Peyer's patch (tissue), 4 donors: ENCODE measurements around the gene PHTF1. TPM values are rescaled to one million over a fixed set of nuclear protein-coding genes. Genes with fewer than 3 reads are reported as not detected.

ENCODE experiments used
- DNase-seq, 3 donors: peaks; one replicate each; pipeline ENCODE4 v3.0.0-alpha.2; 2017 to 2019
- H3K27ac ChIP-seq, 4 donors: fragments of 200-600 bp; sonication (generic); one replicate each; pipeline ENCODE4 v1.5.1; 2016 to 2019
- H3K27me3 ChIP-seq, 2 donors: fragments of 200-600 bp; sonication (generic); one replicate each; pipeline ENCODE4 v1.5.1; 2019
- H3K36me3 ChIP-seq, 3 donors: fragments of 200-600 bp; sonication (generic); one replicate each; pipeline ENCODE4 v1.5.1; 2016 to 2019
- H3K4me1 ChIP-seq, 4 donors: fragments of 200-600 bp; sonication (generic); one replicate each; pipeline ENCODE4 v1.5.1; 2016 to 2019
- H3K4me3 ChIP-seq, 4 donors: fragments of 200-600 bp; sonication (generic); 1 replicate in 3 of 4; 2 replicates in 1 of 4; pipeline ENCODE4 v1.5.1; 2016 to 2019; ENCODE audit warnings: mild to moderate bottlenecking in 1 of 4
- H3K9me3 ChIP-seq, 4 donors: fragments of 200-600 bp; sonication (generic); one replicate each; pipeline ENCODE4 v1.5.1; 2016 to 2019; ENCODE audit warnings: mild to moderate bottlenecking in 1 of 4
- CTCF ChIP-seq, 6 experiments: fragments of 450-650 bp in 4 of 6; fragments of 200-600 bp in 2 of 6; sonication (generic) in 1 of 6; IDR thresholded peaks; one replicate each; pipeline ENCODE4 v1.5.1; 2017 to 2019; ENCODE audit warnings: antibody characterized with exemption in 6 of 6, mild to moderate bottlenecking in 3 of 6, moderate library complexity in 1 of 6
- POLR2A ChIP-seq, 2 donors: fragments of 450-650 bp; IDR thresholded peaks; one replicate each; pipeline ENCODE4 v1.5.1; 2017; ENCODE audit warnings: antibody characterized with exemption in 2 of 2, mild to moderate bottlenecking in 2 of 2, moderate library complexity in 2 of 2
- total RNA-seq, 4 donors: library from RNA; depleted of rRNA; stranded (reverse); fragments of >200 nt; gene quantifications; one replicate each; pipeline ENCODE4 v1.1.0, GENCODE V29; 2016

The PHTF1 gene
- total RNA-seq, 4 donors from 2014 or later, result 4.9 to 19.0 (median 13.7) TPM

- TF ChIP-seq CTCF (IDR thresholded peaks at IDR 0.05) (no peak), POLR2A (IDR thresholded peaks at IDR 0.05) (no peak)
- H3K36me3 ChIP-seq, result peaks cover 0 to 37% (median 0%) of the 10 kb centered on the region in 3 donors
- H3K4me1 ChIP-seq, result peaks cover 0 to 6% (median 0%) of the 10 kb centered on the region in 4 donors
- H3K27me3 ChIP-seq, result no peaks in the 10 kb centered on the region
- no peak overlapping the region for H3K27ac ChIP-seq
- no peak overlapping the region for H3K4me3 ChIP-seq
- DNase-seq, result no peak
- no peaks in the 10 kb centered on the region for H3K9me3 ChIP-seq
Observed at GRCh38 chr1:113769601-113769970, 10.3 kb upstream of the PHTF1 start.

- DNase-seq, result no peak
- Histone ChIP-seq H3K27me3 (no peaks in the 10 kb centered on the region), H3K9me3 (no peaks in the 10 kb centered on the region), H3K27ac (no peak overlapping the region), H3K4me3 (no peak overlapping the region), H3K36me3 (peaks cover 0 to 37% (median 0%) of the 10 kb centered on the region in 3 donors), H3K4me1 (peaks cover 0 to 6% (median 0%) of the 10 kb centered on the region in 4 donors)
- TF ChIP-seq CTCF (IDR thresholded peaks at IDR 0.05) (no peak), POLR2A (IDR thresholded peaks at IDR 0.05) (no peak)
Observed at GRCh38 chr1:113768916-113769600, 9.8 kb upstream of the PHTF1 start.

GRCh38 chr1:113765306-113766230, 6.3 kb upstream of the PHTF1 start:
- TF ChIP-seq POLR2A (IDR thresholded peaks at IDR 0.05) (no peak), CTCF (IDR thresholded peaks at IDR 0.05) (no peak)
- peaks cover 0 to 6% (median 0%) of the 10 kb centered on the region in 4 donors for H3K4me1 ChIP-seq

GRCh38 chr1:113763661-113764060, 4.4 kb upstream of the PHTF1 start:
- peaks cover 0 to 37% (median 0%) of the 10 kb centered on the region in 3 donors for H3K36me3 ChIP-seq
- no peaks in the 10 kb centered on the region for H3K9me3 ChIP-seq
- TF ChIP-seq CTCF (IDR thresholded peaks at IDR 0.05), result no peak
- no peak for TF ChIP-seq POLR2A (IDR thresholded peaks at IDR 0.05)
- H3K4me1 ChIP-seq, result no peaks in the 10 kb centered on the region
- no peak for DNase-seq
- no peaks in the 10 kb centered on the region for H3K27me3 ChIP-seq
- no peak overlapping the region for H3K4me3 ChIP-seq
- no peak overlapping the region for H3K27ac ChIP-seq

More at GRCh38 chr1:113765306-113766230, 6.3 kb upstream of the PHTF1 start:
- Histone ChIP-seq H3K9me3 (no peaks in the 10 kb centered on the region), H3K36me3 (peaks cover 0 to 37% (median 0%) of the 10 kb centered on the region in 3 donors), H3K27me3 (no peaks in the 10 kb centered on the region), H3K27ac (no peak overlapping the region), H3K4me3 (no peak overlapping the region)
- no peak for DNase-seq

- H3K9me3 ChIP-seq, result no peaks in the 10 kb centered on the region
- no peak overlapping the region for H3K4me3 ChIP-seq
- peaks cover 0 to 24% (median 0%) of the 10 kb centered on the region in 3 donors for H3K36me3 ChIP-seq
- no peak for DNase-seq
- no peak overlapping the region for H3K27ac ChIP-seq
- no peaks in the 10 kb centered on the region for H3K27me3 ChIP-seq
- TF ChIP-seq POLR2A (IDR thresholded peaks at IDR 0.05) (no peak), CTCF (IDR thresholded peaks at IDR 0.05) (no peak)
- peaks cover 0 to 6% (median 0%) of the 10 kb centered on the region in 4 donors for H3K4me1 ChIP-seq
Observed at GRCh38 chr1:113761937-113762336, 2.7 kb upstream of the PHTF1 start.
